Measurements from ENCODE around the gene CAMK1D.
"Not testable (repeated sequence)": the region's sequence is repeated elsewhere in the genome, so short reads cannot be mapped to it uniquely, and the experiment has no call there.

CAMK1D gene

DNA sequence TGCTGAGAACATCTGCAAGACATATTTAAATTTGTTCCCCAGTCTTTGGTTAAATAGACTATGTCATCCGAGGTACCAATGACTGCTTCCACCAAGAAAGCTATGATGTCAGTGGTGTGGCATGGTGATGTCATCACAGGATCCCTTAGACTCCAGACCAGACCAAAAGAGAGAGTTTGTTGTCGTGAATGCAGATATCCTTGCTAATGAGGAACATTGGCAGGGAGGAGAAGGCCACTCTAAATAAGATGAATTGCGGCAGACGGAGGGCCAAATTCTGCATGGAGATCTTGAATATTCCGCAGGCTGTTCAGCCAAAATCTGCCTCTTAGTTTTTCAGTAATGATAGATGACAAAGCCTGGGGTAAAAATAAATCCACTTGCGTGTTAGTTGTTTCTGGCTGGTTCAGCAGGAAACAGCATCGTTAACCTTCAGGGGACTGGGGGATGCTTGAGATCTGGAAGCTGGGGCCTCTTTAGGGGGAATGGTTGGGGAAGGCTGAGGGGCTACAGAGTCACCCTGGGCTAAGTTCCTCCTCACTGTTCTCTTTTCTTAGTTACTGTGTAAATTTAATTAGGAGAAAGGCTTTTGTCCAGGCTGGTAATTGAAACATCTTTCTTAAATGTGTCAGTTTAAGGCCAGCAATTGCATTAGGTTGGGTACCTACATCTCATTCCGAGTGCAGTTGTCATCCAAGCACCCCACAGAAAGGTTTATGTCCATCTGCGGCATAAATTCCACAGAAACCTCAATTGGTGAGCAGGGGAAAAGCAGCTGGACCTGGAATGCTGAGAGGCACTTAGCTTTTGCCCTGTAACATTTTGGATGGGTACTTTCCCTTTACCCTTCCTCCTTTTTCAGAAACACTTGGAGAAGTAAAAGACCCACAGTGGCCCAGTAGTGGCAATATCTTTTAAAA lies 11.6 kb upstream of the CAMK1D start:
- H3K27ac ChIP-seq: no peak overlapping the region

DNA sequence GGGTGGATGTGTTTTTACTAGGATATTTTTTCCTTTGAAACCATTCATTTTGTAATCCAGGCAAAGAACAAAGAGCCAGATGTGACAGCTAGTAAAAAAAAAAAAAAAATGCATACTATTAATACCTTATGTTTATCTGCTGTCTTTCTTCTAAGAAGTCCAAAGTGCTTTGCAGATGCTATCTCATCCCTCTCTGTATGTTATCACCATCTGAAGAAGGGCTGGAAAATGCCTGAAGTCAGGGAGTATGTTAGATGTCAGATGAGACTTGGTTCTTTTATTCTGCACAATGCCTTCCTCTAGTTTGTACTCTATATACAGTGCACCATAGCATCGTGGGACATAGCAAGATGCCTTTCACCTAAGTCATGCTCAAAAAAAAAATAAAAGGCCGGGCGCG lies 10.4 kb upstream of the CAMK1D start:
- Histone ChIP-seq H3K4me3 (no peak overlapping the region), H3K27ac (no peak overlapping the region)

More for the DNA sequence above, 11.6 kb upstream of the CAMK1D start:
- H3K4me3 ChIP-seq: no peak overlapping the region

DNA sequence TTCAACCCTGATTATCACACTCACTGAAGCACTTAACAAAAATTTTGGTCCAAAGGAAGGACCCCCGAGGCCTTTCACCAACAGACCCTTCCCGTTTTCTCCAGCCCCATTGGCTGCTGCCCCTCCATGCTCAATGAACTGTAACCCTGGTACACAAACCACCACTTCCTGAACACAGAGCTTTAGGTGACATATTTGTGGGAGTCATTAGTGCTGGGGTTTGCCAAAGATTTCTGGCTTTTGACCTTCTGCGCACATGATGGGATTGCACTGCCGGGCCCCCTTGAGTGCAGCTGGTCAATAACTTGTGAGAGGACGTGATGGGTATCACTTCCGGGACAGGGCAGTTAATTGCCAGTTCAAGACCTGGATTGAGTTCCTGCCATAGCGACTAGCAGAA lies 9.0 kb upstream of the CAMK1D start:
- Histone ChIP-seq H3K27ac (no peak overlapping the region), H3K4me3 (no peak overlapping the region)

DNA sequence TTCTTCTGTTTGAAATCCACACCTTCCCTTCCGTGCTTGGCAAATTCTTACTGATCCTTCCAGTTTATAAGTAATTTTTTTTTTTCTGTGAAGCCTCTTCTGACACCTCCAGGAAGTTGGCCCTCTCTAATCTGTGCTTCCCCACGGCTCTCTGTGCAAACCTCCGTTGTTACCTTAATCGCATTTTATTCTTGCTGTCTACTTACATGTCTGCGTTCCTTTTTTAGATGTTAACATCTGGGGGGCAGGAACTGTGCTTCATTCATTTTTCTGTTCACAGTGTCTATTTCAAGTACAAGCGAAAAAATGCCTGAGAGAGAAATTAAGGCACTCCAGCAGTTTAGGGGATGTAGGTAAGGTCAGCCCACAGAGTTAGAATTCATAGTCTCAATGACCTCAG lies 8.4 kb upstream of the CAMK1D start:
- no peak overlapping the region for H3K27ac ChIP-seq
- no peak overlapping the region for H3K4me3 ChIP-seq

DNA sequence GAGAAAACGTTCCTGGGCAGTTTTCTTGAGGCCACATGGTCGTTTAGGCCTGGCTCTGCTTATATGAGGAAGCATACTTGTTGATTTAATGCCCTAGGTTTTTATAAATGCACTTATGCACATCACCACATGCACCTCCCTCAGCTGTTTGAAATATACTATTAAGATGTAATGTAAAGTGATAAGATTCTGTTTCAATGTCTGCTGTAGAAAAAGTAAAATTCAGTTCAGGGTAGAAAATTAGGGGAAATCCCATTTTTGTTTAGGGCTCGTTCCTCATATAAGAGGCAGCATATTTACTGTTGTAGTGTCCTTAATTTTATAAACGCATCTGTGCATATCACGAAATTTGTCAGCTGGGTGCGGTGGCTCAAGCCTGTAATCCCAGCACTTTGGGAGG lies 7.8 kb upstream of the CAMK1D start:
- Histone ChIP-seq H3K4me3 (no peak overlapping the region), H3K27ac (no peak overlapping the region)

DNA sequence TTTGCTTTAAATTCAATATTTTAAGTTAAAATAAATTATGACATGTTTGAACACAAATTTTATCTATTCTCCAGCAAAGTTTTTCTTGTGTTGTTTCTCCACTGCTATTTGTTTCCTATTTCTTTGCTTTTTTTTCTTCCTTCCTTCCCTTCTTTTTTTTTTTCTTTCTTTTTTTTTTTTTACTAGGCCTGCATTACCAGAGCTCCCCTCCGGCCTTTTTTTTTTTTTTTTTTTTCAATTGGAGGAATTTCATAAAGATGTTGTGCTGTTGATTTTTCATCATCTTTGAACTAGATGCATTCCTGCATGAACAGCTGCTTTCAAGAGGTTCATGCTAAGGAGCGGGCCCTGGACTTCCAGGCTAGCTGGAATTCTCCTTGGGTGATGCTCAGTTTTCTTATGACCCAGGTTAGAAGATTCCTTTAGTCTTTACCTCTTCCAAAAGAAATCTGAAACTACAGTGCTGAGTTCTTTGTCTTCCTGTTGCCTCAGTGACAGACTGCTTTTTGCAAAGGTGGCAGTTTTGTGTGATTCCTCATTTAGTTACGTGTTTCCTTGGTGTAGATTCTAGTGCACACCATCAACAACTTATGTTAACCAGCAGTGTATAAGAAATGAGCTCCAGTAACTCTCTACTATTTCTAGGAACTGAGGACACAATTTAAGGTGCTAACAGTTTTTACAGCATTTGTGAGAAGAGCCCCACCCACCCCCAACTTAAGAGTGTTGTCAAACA lies 4.8 kb upstream of the CAMK1D start:
- Histone ChIP-seq H3K27ac (no peak overlapping the region), H3K4me3 (no peak overlapping the region)

DNA sequence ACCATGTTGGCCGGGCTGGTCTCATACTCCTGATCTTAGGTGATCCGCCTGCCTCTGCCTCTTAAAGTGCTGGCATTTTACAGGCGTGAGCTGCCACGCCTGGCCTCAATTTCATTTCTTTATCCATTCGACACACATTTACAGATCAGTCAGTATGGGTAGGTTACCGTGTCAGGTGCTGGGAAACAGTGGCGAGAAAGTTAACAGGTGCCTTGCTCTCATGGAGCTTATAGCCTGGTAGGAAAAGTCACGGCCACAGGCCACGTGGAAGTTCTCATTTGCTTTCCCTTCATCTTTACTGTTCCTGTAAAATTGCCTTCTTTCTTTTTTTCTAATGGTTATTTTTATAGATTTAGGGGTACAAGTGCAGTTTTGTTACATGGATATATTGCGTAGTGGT lies 2.6 kb upstream of the CAMK1D start:
- no peak overlapping the region for H3K4me3 ChIP-seq

DNA sequence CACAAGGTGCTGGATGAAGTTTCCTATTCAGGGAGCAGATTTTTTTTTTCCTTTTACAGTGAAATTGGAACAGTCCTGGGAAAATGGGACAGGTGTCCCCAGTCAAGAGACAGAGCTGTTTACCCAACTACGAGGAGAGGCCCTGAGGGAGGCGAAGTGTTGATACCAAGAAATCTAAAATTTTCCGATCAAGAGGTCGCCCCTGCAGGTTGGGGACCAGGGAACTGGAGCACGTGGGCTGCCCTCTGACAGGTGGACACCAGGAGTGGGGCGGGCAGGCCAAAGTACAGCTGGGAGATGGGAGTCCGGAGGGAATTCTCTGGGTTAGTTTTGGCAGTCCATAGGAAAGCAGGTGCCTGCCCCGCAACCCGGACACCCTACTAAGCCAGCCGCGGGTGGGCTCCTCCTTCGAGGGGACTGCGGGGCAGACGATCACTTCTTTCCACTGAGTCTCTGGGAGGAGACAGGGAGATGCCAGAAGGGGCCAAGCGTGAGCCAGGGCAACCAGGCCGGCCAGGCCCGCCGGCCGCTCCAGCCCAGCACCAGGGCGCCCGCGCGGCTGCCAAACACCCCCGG lies 965 bp upstream of the CAMK1D start:
- peak overlapping the region; percentile 55 to 93 (median 86) for H3K4me3 ChIP-seq

More for the DNA sequence above, 2.6 kb upstream of the CAMK1D start:
- no peak overlapping the region for H3K27ac ChIP-seq

DNA sequence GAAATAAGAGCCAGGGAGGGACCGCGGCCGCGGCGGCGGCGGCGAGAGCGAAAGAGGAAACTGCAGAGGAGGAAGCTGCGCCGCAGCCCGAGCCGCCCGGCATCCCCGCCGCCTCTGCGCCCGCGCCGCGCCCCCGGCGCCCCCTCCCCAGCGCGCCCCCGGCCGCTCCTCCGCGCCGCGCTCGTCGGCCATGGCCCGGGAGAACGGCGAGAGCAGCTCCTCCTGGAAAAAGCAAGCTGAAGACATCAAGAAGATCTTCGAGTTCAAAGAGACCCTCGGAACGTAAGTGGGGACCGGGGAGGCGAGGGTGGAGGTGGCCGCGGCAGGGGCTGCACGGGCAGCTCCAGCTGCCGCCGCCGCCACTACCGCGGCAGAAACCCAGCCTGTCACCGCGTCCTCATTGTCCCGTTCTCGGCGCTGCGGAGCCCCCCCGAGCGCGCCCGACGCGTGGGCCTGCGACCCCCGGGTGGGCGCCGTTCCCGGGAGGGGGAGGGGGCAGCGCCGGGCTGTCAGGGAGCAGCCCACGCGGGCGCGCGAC lies 351 bp downstream of the CAMK1D start:
- Histone ChIP-seq H3K27ac (peak overlapping the region; percentile 73 to 97 (median 93)), H3K4me3 (peak overlapping the region; percentile 55 to 93 (median 86))

More for the DNA sequence above, 965 bp upstream of the CAMK1D start:
- peak overlapping the region in 20 of 21 experiments; percentile 73 to 97 (median 92) for H3K27ac ChIP-seq

DNA sequence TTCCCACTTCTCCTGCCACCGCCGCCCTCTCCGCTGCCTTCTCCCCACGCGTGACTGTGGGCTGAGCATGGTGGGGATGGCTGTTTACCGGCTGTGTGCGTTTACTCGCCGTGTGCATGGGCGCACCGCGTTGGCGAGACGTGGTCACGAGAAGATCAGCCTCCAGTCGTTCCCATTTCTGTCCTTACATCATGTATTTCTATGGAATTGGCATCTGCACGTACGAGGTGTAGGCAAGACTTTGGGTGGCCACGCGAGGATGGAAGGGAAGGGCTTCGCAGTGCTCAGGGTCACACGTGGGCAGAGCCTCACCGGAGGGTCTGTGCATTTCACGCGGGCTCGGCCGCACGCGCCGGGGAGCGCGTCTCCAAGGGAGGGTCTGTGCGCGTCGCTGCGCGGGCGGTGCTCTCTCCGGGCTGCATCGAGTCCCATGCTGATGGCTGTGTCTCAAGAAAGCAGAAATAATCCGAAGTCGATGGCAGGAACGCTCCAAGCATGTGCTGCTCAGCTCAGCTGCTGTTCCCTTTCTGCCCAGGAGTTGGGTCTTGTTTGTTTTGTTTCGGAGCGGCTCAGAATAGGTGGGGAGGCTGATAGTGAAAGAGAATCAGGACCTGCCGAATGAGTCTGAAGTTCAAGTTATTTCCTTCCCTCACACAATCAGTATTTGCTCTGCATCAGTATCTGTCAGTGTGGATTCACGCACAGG lies 973 bp downstream of the CAMK1D start:
- H3K4me3 ChIP-seq: peak overlapping the region; percentile 55 to 93 (median 86)
- peak overlapping the region; percentile 73 to 97 (median 93) for H3K27ac ChIP-seq

DNA sequence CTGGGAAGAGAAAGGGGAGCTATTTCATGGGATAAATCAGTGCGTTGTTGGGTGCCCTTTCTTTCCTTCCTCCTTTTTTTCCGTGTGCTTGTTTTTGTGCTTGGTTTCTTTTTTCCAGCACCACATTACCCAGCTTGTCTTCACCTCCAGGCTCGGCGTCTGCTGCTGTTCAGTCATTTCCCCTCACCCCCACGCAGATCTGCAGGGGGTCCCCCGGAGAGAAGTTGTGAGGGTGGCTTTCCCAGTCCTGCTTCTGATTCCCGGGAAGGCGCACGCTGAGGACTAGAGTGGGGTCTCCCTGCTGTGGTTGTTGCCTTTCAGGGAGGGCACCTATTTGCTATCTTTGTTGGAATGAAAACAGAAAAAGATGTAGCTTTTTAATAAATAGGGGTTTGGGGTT lies 1.6 kb downstream of the CAMK1D start:
- H3K27ac ChIP-seq: peak overlapping the region in 16 of 21 experiments; percentile 73 to 97 (median 94)
- H3K4me3 ChIP-seq: peak overlapping the region; percentile 55 to 93 (median 86)

DNA sequence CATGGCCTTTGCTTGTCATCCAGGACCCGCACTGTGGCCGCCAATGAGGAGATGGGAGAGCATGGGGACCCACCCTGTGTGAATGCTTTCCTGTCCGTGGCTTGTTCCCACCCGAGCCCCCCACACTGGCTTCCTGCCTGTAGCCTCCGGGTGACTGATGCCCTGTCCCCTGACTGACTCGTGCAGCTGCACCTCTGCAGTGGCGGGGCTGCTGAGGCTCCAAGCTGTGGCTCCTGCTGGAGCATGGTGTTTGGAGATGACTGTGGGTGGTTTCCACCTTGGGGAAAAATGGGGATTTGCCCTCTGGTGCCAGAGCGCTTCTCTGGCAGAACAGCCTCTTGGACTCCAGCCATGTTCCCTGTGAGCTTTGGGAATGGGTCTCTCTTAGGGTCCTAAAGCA lies 2.1 kb downstream of the CAMK1D start:
- Histone ChIP-seq H3K4me3 (peak overlapping the region in 5 of 7 experiments; percentile 73 to 93 (median 87)), H3K27ac (peak overlapping the region in 5 of 21 experiments; percentile 19 to 97 (median 96))

DNA sequence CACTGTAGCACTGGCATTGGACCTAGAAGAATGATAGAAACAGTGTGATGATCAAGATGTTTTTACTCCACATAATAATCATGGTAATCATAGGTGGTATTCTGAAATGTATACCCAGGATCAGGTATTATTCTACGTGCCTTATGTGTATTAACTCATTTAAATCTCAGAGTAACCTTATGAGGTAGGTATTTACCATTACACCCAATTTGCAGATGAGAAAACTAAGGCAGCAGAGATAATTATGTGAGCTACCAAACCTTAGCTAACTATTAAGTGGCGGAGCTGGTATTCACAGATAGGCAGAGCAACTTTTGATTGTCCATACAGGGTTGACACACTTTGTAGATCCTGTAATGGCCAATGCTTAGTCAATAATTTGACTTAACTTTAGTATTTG lies 2.5 kb downstream of the CAMK1D start:
- H3K27ac ChIP-seq: no peak overlapping the region

DNA sequence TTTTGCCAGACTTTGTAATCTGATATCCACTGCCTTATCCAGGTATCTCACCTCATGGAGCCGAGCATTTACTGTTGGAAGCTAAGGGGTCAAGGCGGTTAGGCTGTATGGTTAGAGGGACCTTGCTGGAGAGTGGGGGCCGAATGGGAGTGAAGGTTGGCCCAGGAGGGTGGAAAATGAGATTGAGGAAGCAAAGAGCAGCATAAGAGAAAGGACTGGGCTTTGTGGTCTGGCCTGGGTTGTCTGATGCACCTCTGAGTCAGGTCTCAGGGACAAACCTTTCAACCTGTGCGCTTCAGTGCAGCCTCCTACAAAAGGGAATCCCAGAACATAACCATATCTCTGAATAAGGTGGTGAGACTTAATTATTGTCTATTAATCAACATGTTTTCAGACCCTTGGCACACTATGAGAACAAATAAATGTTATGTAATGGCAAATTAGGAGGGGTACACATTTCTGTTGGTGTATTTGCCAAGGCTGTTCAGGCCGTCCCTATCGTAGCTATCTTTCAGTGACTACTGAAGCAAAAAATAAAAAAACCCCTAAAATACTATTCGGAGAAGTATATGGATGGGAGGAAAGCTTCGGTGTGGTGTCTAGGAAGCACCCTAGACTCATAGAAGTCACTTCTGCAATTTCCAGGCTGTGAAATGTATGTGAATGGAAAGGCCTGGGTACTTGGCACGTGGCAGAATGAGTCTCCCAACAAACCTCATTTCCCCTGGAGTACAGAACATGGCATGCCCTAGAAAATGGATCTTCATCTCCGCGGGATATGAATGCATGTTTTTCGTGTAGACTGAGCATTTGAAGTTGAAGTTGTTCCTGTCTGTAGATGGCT lies 4.3 kb downstream of the CAMK1D start:
- no peak overlapping the region for H3K27ac ChIP-seq
- H3K4me3 ChIP-seq: no peak overlapping the region

More for the DNA sequence above, 2.5 kb downstream of the CAMK1D start:
- H3K4me3 ChIP-seq: no peak overlapping the region

DNA sequence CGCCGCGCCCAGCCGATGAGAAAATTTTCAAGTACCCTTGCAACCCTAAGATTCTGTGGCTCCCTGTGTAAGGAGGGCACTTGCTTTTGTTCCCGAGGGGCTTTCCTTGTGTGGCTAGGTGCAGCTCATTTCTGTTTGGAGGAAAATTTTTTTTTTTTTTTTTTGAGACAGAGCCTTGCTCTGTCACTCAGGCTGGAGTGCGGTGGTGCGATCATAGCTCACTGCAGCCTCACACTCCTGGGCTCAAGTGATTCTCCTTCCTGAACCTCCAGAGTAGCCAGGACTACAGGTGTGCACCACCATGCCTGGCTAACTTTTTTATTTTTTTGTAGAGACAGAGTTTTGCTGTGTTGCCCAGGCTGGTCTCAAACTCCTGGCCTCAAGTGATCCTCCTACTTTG lies 5.3 kb downstream of the CAMK1D start:
- not testable (repeated sequence) for H3K27ac ChIP-seq, H3K4me3 ChIP-seq

DNA sequence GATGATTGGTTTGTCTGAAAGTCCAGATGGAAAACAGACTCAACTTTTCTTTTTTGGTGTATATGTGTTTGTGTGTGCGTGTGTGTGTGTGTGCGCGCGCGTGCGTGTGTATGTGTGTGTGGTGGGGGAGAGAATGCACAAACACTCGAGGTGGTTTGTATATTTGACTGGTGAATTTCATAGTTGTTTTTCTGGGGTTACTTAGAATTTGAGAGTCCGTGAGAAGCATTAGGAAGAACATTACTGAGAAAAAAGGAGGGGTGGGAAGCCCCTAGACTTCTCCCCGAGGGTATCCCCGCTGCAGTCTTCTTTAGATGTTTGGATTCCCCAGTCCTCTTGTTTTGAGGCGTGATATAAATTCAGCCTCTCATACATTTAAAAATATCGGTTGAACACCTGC lies 6.0 kb downstream of the CAMK1D start:
- H3K4me3 ChIP-seq: no peak overlapping the region
- H3K27ac ChIP-seq: no peak overlapping the region

DNA sequence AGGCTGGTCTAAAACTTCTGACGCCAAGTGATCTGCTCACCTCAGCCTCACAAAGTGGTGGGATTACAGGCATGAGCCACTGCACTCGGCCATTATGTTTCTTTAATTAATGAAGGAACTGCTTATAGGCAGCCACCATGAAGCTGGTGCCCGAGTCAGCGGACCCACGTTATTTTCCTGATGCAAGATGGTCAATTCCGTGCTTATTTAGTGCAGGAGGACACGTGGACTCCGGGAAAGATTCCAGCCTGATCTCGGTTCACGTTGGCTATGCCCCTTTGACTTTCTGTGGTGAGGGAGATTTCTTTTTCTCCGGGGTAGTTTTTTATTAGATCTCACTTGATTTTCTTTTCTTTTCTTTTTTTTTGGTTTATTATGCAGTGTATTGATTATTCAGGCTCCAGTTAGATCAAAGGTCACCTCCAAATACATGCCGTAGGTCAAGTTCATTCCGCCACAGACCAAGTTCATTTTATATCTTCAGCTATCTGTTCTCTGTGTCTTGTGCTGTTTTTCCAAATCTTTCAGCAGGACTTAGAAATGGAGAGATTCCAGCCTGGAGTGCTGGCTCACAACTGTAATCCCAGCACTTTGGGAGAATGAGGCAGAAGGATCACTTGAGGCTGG lies 8.3 kb downstream of the CAMK1D start:
- no peak overlapping the region for H3K27ac ChIP-seq
- no peak overlapping the region for H3K4me3 ChIP-seq

DNA sequence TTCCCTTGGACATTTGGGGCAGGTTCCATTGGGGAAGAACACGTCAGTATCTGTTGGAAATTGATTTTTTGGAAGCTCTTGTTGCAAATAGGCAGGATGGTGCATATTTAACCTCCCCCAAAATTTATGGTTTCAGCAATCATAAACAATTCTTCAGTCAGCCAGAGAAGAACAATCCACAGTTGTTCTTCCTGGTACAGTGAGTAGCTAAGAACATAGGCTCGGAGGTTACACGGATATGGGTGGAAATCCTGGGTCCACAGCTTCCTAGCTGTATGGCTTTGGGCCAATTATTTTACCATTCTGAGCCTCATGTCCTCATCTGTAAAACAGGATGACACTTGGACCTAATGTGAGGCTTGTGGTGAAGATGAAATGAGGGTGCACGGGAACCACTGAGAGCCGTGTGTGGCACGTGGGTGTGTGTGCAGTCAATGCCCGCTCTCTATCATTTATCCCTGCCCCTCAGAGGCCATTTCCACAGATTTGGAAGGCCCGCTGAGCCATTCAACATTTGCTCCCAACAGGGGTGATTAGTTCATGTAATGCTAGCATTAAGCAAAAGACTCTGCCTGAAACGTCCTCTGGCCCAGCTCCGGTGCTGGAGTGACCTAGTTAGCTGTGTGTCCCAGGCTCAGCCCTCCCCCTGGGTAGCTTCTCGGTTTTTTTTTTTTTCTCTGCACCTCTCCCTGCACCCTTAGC lies 9.7 kb downstream of the CAMK1D start:
- Histone ChIP-seq H3K4me3 (no peak overlapping the region), H3K27ac (no peak overlapping the region)
